Measurements from ENCODE around the gene ADGRG6. TPM values are rescaled to one million over a fixed set of nuclear protein-coding genes. Genes with fewer than 3 reads are reported as not detected.

ADGRG6 gene
- total RNA-seq, 1 experiment from 2014 or later = 2.5 TPM

DNA sequence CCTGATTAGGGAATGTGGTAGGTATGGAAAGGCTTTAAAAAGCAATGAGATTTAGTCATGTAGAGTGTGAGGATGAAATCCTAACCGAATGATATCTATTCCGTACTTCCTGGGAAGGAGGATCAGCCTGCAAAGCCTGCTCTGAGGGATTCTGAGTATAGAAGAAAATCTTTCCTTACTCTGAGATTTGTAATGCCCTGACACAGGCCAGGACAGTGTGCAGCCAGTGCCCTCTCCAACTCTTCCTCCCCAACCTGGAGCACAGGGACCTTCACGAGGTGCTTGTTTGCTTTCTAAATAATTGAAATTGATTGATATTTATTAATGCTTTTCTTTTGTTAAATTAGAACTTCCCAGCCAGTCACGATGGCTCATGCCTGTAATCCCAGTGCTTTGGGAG lies 131.6 kb downstream of the ADGRG6 start:
- Histone ChIP-seq H3K56ac (ENCODE audit: insufficient read length, low read depth, low read length) (no peak overlapping the region), H2BK120ac (ENCODE audit: low read depth, low read length, poor library complexity, severe bottlenecking) (no peak overlapping the region), H4K5ac (ENCODE audit: insufficient read length, low read depth, low read length) (no peak overlapping the region), H3K27ac (ENCODE audit: insufficient read length, low read depth, low read length) (no peak overlapping the region), H3K14ac (ENCODE audit: insufficient read depth, low read length) (no peak overlapping the region), H3K23ac (ENCODE audit: insufficient read length, low read depth, low read length) (no peak overlapping the region), H3K79me1 (ENCODE audit: insufficient read depth, low read depth, low read length, poor library complexity, severe bottlenecking) (no peaks in the 10 kb centered on the region), H3K18ac (ENCODE audit: insufficient read length, low read depth, low read length) (no peak overlapping the region), H3K4me1 (ENCODE audit: insufficient read depth, low read length) (no peaks in the 10 kb centered on the region; the same call in 1 of the 2 replicates), H3K4me2 (ENCODE audit: insufficient read depth, insufficient read length, low read length) (no peak overlapping the region), H2AK5ac (ENCODE audit: insufficient read length, low read length) (no peak overlapping the region), H4K20me1 (ENCODE audit: control insufficient read depth, insufficient read depth, insufficient read length) (no peaks in the 10 kb centered on the region), H2BK5ac (ENCODE audit: insufficient read length, low read length) (no peak overlapping the region), H3T11ph (ENCODE audit: low read length) (no peak overlapping the region), H3K27me3 (ENCODE audit: insufficient read depth, low read length) (no peaks in the 10 kb centered on the region), H2BK15ac (ENCODE audit: low read depth, low read length) (no peak overlapping the region), H4K91ac (ENCODE audit: insufficient read length, low read depth, low read length) (no peak overlapping the region), H3K4ac (ENCODE audit: low read depth, low read length) (no peak overlapping the region), H2AFZ (ENCODE audit: low read length) (no peak overlapping the region), H4K8ac (replicated peaks; ENCODE audit: insufficient read length, low read depth, low read length) (no peak overlapping the region), H2BK12ac (ENCODE audit: insufficient read length, low read depth, low read length) (no peak overlapping the region), H3K79me2 (ENCODE audit: insufficient read depth, low read length) (no peaks in the 10 kb centered on the region), H3K23me2 (ENCODE audit: insufficient read length, low read depth, low read length, poor library complexity, severe bottlenecking) (no peaks in the 10 kb centered on the region), H3K9me3 (ENCODE audit: control insufficient read depth, low read depth, low read length) (no peaks in the 10 kb centered on the region), H3K9ac (ENCODE audit: extremely low read depth, insufficient read length, low read length) (no peak overlapping the region), H2BK20ac (ENCODE audit: low read depth, low read length, poor library complexity, severe bottlenecking) (no peak overlapping the region)
- H3K4me3 Mint-ChIP-seq = no peak overlapping the region
- WGBS (ENCODE audit: extremely low coverage, insufficient read length, low lambda C conversion rate) = no CpG with 5 or more reads among the region's 4 CpGs
- peaks cover 2% of the 10 kb centered on the region in 2 experiments; a peak in 3 of 5 replicates for H3K9me3 Mint-ChIP-seq
- H3K36me3 Mint-ChIP-seq (ENCODE audit: insufficient read depth in 1 of 3, low read depth in 3 of 3) = peaks cover 0 to 2% (median 2%) of the 10 kb centered on the region in 3 experiments; a peak in 5 of 7 replicates
- no peak overlapping the region for H3K27ac Mint-ChIP-seq
- peaks cover 0 to 2% of the 10 kb centered on the region in 2 experiments; a peak in 1 of 4 replicates for H3K4me1 Mint-ChIP-seq
- TF ChIP-seq CTCF (conservative IDR thresholded peaks at IDR 0.05) = no peak
- no peaks in the 10 kb centered on the region for H3K27me3 Mint-ChIP-seq (ENCODE audit: low read depth)
- DNase-seq = no peak
